Upper lobe of left lung (tissue), 4 donors: ENCODE results near the gene THRAP3.

Experiments
- EP300 ChIP-seq, 4 donors: sonication (generic); formaldehyde crosslinking; IDR thresholded peaks; one replicate each; pipeline ENCODE4 v1.5.1; 2017; ENCODE audit warnings: antibody characterized with exemption in 4 of 4, control low read depth in 2 of 4
- POLR2A ChIP-seq, 4 donors: fragments of 450-650 bp; IDR thresholded peaks; one replicate each; pipeline ENCODE4 v1.5.1; 2016 to 2017; ENCODE audit warnings: antibody characterized with exemption in 4 of 4, mild to moderate bottlenecking in 2 of 4
- POLR2AphosphoS5 ChIP-seq, 2 donors: sonication (generic); formaldehyde crosslinking; IDR thresholded peaks; one replicate each; pipeline ENCODE4 v1.5.1; 2017; ENCODE audit warnings: antibody characterized with exemption in 2 of 2
- TF ChIP-seq, protein P1 (sequence below), 6 experiments: fragments of 450-650 bp in 4 of 6; fragments of 200-600 bp in 2 of 6; sonication (generic) in 2 of 6; IDR thresholded peaks; one replicate each; pipeline ENCODE4 v1.5.1; 2016 to 2019; ENCODE audit warnings: antibody characterized with exemption in 6 of 6

DNA sequence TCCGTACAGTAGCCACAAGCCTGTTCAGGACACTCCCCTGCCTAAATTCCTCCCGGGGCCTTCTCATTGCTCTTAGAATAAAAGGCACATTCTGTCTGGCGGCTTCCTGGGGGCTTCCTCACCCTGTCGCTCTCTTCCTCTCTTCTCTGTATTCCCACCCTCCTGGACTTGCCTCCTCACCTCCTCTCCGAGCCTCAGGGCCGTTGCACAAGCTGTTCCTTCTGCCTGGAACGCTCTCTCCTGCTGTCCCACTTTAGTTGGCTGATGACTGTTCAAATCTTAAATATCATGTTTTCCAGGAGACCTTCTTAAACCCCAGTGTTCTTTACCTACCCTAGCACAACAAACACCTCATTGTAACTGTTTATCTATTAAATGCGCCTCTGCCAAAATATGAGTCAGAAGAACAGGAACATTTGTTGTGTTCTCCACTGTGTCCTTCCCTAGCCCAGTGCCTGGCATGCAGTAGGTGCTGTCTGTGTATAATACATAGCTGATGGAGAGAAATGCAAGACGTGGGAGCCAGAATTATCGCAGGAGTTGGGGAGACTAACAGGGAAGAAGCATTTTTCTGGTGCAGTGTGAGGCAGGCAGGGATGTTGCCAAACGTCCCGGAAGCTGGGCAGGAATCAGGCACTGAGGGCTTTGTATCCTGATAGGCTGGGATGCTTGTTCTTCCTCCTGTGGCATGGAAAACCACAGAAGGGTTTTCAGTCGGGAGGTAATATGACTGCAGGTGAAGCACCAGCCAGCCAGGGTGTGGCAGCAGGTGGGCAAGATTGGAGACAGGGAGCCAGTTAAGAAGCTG lies 24.1 kb upstream of the THRAP3 start:
- no peak for TF ChIP-seq POLR2A (IDR thresholded peaks at IDR 0.05)
- TF ChIP-seq, protein P1, sequence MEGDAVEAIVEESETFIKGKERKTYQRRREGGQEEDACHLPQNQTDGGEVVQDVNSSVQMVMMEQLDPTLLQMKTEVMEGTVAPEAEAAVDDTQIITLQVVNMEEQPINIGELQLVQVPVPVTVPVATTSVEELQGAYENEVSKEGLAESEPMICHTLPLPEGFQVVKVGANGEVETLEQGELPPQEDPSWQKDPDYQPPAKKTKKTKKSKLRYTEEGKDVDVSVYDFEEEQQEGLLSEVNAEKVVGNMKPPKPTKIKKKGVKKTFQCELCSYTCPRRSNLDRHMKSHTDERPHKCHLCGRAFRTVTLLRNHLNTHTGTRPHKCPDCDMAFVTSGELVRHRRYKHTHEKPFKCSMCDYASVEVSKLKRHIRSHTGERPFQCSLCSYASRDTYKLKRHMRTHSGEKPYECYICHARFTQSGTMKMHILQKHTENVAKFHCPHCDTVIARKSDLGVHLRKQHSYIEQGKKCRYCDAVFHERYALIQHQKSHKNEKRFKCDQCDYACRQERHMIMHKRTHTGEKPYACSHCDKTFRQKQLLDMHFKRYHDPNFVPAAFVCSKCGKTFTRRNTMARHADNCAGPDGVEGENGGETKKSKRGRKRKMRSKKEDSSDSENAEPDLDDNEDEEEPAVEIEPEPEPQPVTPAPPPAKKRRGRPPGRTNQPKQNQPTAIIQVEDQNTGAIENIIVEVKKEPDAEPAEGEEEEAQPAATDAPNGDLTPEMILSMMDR (IDR thresholded peaks at IDR 0.05): no peak
- no peak for TF ChIP-seq EP300 (IDR thresholded peaks at IDR 0.05)
- TF ChIP-seq POLR2AphosphoS5 (IDR thresholded peaks at IDR 0.05): no peak
